ENCODE measurements around the gene HOXA9. TPM values are rescaled to one million over a fixed set of nuclear protein-coding genes. Genes with fewer than 3 reads are reported as not detected.

Gene HOXA9
- total and polyA plus RNA-seq, 10 of the 15 experiments (the other 5 are each of a cell fraction or from before 2014, with no cell fraction given): not detected

- Histone ChIP-seq H3K9ac (ENCODE audit: control insufficient read depth, insufficient read depth, low read length) (no peak overlapping the region), H3K9me3 (replicated peaks; ENCODE audit: control insufficient read depth, insufficient read depth, low read length) (no peaks in the 10 kb centered on the region; the same call in 2 of the 3 replicates), H3K4me2 (ENCODE audit: control insufficient read depth, insufficient read depth) (no peak overlapping the region), H3K4me3 (no peak overlapping the region), H3K27me3 (replicated peaks in 1 of 2; ENCODE audit: control insufficient read depth in 2 of 2, insufficient read depth in 2 of 2, low read length in 1 of 2) (peaks cover 21 to 42% of the 10 kb centered on the region in 2 experiments), H3K4me1 (ENCODE audit: control insufficient read depth, insufficient read depth, low read length) (no peaks in the 10 kb centered on the region; the same call in 1 of the 2 replicates), H3K36me3 (ENCODE audit: control insufficient read depth in 2 of 2, insufficient read depth in 2 of 2, low read length in 1 of 2) (no peaks in the 10 kb centered on the region), H3K27ac (ENCODE audit: control insufficient read depth, insufficient read depth) (no peak overlapping the region), H3K79me2 (ENCODE audit: control insufficient read depth, insufficient read depth, low read length) (no peaks in the 10 kb centered on the region), H2AFZ (ENCODE audit: control insufficient read depth, low read depth, low read length) (no peak overlapping the region), H4K20me1 (ENCODE audit: control insufficient read depth, insufficient read depth) (no peaks in the 10 kb centered on the region)
- ChIA-PET SMC1A (ENCODE audit: uncharacterized antibody, unreplicated experiment) (no interaction called here), POLR2A (no interaction called here), CTCF (no interaction called here), RAD21 (ENCODE audit: unreplicated experiment) (no interaction called here)
- TF ChIP-seq EZH2 (IDR thresholded peaks at IDR 0.05; ENCODE audit: borderline replicate concordance, control insufficient read depth, low read depth, low read length) (peak; percentile 61; the same call in 1 of the 2 replicates), RELA (IDR thresholded peaks at IDR 0.05; ENCODE audit: borderline replicate concordance, partially characterized antibody) (no peak), YBX1 (IDR thresholded peaks at IDR 0.05) (no peak), ZNF687 (IDR thresholded peaks at IDR 0.05) (no peak)
- WGBS (ENCODE audit: insufficient coverage, insufficient replicate concordance, low lambda C conversion rate, missing lambda C conversion rate): 36% methylated on average over 18 of the region's 18 CpGs
- BruUV-seq (replicated peaks): no TSS peak
- in situ Hi-C loops (cut with MboI) (loop anchor here (5.0 kb wide), 3 partner anchors 380 to 820 kb away; no protein-coding TSS in a partner anchor), intact Hi-C loops (cut with micrococcal nuclease; ENCODE audit: unreplicated experiment) (loop anchor here (2.0 to 5.0 kb wide), 3 partner anchors 409 to 900 kb away; no protein-coding TSS in a partner anchor)
- FAIRE-seq (no peak), DNase-seq (ENCODE audit: low read depth, low spot score) (no peak), ATAC-seq (no peak)
Measured at GRCh38 chr7:27197137-27198042, 32.1 kb upstream of the HOXA9 start.

All from GM12878 (cell line).